Activated naive CD4-positive, alpha-beta T cell treated with anti-CD3 and anti-CD28 coated beads, Interleukin-2, amount 50 U/mL, for 72 hours (primary cell): ENCODE results near the gene SRCAP. TPM values are rescaled to one million over a fixed set of nuclear protein-coding genes. Genes with fewer than 3 reads are reported as not detected.

ENCODE experiments used
- ATAC-seq, 2 donors: fragments of 150-1000 bp; cut with Tn5 transposase; 2 replicates each; pipeline ENCODE4 v1.10.0; 2021; ENCODE audit warnings: mild to moderate bottlenecking in 2 of 2, moderate library complexity in 2 of 2
- DNase-seq, 2 donors: peaks; one replicate each; pipeline ENCODE4 v3.0.0; 2021 to 2022; ENCODE audit warnings: low spot score in 2 of 2
- H3K27ac Mint-ChIP-seq, 2 donors: one replicate each; pipeline ENCODE4 v1.8.0; 2022; ENCODE audit warnings: mild to moderate bottlenecking in 2 of 2, mixed read lengths in 2 of 2
- H3K36me3 Mint-ChIP-seq, 2 donors: one replicate each; pipeline ENCODE4 v1.8.0; 2022; ENCODE audit warnings: mixed read lengths in 2 of 2
- H3K9me3 Mint-ChIP-seq, 2 donors: one replicate each; pipeline ENCODE4 v1.8.0; 2022; ENCODE audit warnings: mixed read lengths in 2 of 2
- total RNA-seq, 2 donors: library from RNA; stranded (reverse); gene quantifications; one replicate each; pipeline ENCODE4 v1.2.3, GENCODE V29; 2022

The SRCAP gene
- total RNA-seq, 2 donors from 2014 or later, result 61.6 to 76.8 TPM

DNA sequence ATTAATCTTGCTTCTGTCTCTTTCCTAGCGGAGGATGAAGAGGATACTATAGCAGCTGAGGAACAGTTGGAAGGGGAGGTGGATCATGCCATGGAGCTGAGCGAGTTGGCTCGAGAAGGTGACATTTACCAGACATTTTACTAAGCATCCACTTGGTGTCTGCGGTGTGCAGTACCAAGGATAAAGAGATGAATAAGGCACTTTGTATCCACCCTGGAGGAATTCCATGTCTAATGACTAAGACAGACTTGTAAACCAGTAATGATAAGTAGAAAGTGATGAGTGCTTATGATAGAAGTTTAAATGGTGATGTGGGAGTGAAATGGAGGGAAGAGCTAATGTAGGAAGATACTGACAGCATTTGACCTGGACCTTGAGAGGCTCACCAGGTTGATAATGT lies 12.0 kb downstream of the SRCAP start:
- H3K36me3 Mint-ChIP-seq, result peaks cover 60 to 62% of the 10 kb centered on the region in 2 donors
- ATAC-seq, result no peak
- no peaks in the 10 kb centered on the region for H3K9me3 Mint-ChIP-seq
- peak overlapping the region in 1 of 2 donors; percentile 80 for H3K27ac Mint-ChIP-seq
- DNase-seq, result no peak

DNA sequence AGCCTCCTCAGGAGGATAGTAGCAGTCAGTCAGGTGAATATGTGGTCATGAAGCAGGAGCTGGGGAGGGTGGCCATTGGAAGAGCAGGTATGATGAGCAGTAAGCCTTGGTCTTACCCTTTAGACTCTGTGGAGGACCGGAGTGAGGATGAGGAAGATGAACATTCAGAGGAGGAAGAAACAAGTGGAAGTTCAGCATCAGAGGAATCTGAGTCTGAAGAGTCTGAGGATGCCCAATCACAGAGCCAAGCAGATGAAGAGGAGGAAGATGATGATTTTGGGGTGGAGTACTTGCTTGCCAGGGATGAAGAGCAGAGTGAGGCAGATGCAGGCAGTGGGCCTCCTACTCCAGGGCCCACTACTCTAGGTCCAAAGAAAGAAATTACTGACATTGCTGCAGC lies 12.7 kb downstream of the SRCAP start:
- Mint-ChIP-seq H3K36me3 (peaks cover 67 to 68% of the 10 kb centered on the region in 2 donors), H3K9me3 (no peaks in the 10 kb centered on the region), H3K27ac (peak overlapping the region in 1 of 2 donors; percentile 57)
- ATAC-seq (no peak), DNase-seq (no peak)

- H3K9me3 Mint-ChIP-seq, result no peaks in the 10 kb centered on the region
- peak overlapping the region; percentile 31 to 79 for H3K27ac Mint-ChIP-seq
- ATAC-seq, result peak; percentile 98 to 99
- DNase-seq, result peak in 1 of 2 donors; percentile 49
- H3K36me3 Mint-ChIP-seq, result peaks cover 48 to 54% of the 10 kb centered on the region in 2 donors
These were observed 16.9 kb downstream of the SRCAP start for GRCh38 chr16:30715750-30716445.

GRCh38 chr16:30720086-30720485 lies 21.1 kb downstream of the SRCAP start:
- H3K27ac Mint-ChIP-seq, result peak overlapping the region in 1 of 2 donors; percentile 85
- ATAC-seq, result no peak
- no peak for DNase-seq
- peaks cover 36 to 42% of the 10 kb centered on the region in 2 donors for H3K36me3 Mint-ChIP-seq
- H3K9me3 Mint-ChIP-seq, result no peaks in the 10 kb centered on the region

DNA sequence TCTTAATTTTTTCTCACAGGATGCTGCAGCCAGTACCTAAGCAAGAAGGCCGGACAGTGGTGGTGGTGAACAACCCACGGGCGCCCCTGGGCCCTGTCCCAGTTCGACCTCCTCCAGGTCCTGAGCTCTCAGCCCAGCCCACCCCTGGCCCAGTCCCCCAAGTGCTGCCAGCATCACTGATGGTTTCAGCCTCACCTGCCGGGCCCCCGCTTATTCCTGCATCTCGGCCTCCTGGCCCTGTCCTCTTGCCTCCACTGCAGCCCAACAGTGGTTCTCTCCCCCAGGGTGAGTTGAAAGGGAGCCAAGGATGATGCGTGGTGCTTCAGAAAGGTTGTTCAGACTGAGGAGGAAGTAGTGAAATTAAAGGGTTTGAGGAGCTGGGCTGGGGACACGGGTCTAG lies 21.7 kb downstream of the SRCAP start:
- Mint-ChIP-seq H3K36me3 (peaks cover 33 to 41% of the 10 kb centered on the region in 2 donors), H3K9me3 (no peaks in the 10 kb centered on the region), H3K27ac (peak overlapping the region in 1 of 2 donors; percentile 12)
- ATAC-seq (no peak), DNase-seq (no peak)

GRCh38 chr16:30721167-30721566 lies 22.2 kb downstream of the SRCAP start:
- peak overlapping the region in 1 of 2 donors; percentile 12 for H3K27ac Mint-ChIP-seq
- H3K36me3 Mint-ChIP-seq, result peaks cover 28 to 41% of the 10 kb centered on the region in 2 donors
- no peak for ATAC-seq
- no peaks in the 10 kb centered on the region for H3K9me3 Mint-ChIP-seq
- DNase-seq, result no peak

- ATAC-seq (no peak), DNase-seq (no peak)
- Mint-ChIP-seq H3K36me3 (peaks cover 24 to 39% of the 10 kb centered on the region in 2 donors), H3K27ac (peak overlapping the region; percentile 8 to 12), H3K9me3 (no peaks in the 10 kb centered on the region)
These were observed 22.6 kb downstream of the SRCAP start for GRCh38 chr16:30721606-30722005.

GRCh38 chr16:30722443-30722842 lies 23.5 kb downstream of the SRCAP start:
- ATAC-seq (no peak), DNase-seq (no peak)
- Mint-ChIP-seq H3K9me3 (no peaks in the 10 kb centered on the region), H3K27ac (peak overlapping the region; percentile 45 to 83), H3K36me3 (peaks cover 17 to 33% of the 10 kb centered on the region in 2 donors)

- no peak for ATAC-seq
- Mint-ChIP-seq H3K27ac (peak overlapping the region in 1 of 2 donors; percentile 83), H3K9me3 (no peaks in the 10 kb centered on the region), H3K36me3 (peaks cover 17 to 35% of the 10 kb centered on the region in 2 donors)
- no peak for DNase-seq
These were observed 23.9 kb downstream of the SRCAP start for GRCh38 chr16:30722916-30723315.

DNA sequence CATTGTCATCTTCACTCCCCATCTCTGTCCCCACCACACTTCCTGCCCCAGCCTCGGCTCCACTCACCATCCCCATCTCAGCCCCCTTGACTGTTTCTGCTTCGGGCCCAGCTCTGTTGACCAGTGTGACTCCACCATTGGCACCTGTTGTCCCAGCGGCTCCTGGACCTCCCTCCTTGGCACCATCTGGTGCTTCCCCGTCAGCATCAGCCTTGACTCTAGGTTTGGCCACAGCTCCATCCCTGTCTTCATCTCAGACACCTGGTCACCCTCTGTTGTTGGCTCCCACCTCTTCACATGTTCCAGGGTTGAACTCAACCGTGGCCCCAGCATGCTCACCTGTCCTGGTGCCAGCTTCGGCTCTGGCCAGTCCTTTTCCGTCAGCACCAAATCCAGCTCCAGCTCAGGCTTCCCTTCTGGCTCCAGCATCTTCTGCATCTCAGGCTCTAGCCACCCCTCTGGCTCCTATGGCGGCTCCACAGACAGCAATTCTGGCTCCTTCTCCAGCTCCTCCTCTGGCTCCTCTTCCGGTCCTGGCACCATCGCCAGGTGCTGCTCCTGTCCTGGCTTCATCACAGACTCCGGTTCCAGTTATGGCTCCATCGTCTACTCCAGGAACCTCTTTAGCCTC lies 24.9 kb downstream of the SRCAP start:
- no peak for ATAC-seq
- DNase-seq, result no peak
- peaks cover 17 to 39% of the 10 kb centered on the region in 2 donors for H3K36me3 Mint-ChIP-seq
- no peaks in the 10 kb centered on the region for H3K9me3 Mint-ChIP-seq
- H3K27ac Mint-ChIP-seq, result peak overlapping the region; percentile 16 to 83

DNA sequence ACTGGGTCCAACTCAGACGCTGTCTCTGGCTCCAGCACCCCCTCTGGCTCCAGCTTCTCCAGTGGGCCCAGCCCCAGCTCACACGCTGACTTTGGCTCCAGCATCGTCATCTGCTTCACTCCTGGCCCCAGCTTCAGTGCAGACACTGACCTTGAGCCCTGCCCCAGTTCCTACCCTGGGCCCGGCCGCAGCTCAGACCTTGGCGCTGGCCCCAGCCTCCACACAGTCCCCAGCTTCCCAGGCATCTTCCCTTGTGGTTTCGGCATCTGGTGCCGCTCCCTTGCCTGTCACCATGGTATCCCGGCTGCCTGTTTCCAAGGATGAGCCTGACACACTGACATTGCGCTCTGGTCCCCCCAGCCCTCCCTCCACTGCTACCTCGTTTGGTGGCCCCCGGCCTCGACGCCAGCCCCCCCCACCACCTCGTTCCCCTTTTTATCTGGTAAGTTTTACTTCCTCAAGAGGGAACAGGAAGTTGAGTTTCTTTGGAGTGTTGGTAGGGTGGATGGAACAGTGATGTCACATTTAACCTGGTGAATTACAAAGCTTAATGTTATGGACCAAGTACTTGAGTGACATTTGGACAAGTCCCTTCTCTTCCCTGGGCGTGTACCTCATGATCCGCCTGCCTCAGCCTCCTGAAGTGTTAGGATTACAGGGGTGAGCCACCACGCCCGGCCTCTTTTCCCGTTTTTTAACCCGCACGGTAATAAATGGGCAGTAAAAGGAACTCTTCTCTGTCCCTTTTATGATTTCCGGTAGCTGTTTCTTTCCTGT lies 25.9 kb downstream of the SRCAP start:
- no peak for DNase-seq
- H3K36me3 Mint-ChIP-seq, result peaks cover 17 to 45% of the 10 kb centered on the region in 2 donors
- ATAC-seq, result no peak
- peak overlapping the region; percentile 73 to 83 for H3K27ac Mint-ChIP-seq
- H3K9me3 Mint-ChIP-seq, result no peaks in the 10 kb centered on the region

DNA sequence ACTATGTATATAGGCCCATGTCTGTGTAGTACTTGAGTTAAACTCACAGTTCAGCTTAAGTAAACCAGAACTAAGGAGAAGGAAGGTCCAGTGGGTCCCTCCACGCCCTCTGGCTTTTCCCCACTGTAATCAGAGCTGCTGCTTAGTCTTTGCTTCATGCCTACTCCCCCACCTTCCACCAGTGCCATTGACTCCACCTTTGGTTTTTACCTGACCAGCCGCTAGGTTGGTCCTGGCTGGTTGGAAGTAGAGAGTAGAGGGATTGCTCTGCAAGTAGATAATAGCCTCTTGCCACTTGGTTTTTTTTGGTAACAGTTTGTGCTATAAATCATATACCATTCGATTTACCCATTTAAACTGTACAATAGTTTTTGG lies 26.4 kb downstream of the SRCAP start:
- Mint-ChIP-seq H3K27ac (peak overlapping the region; percentile 28 to 73), H3K36me3 (peaks cover 17 to 44% of the 10 kb centered on the region in 2 donors), H3K9me3 (no peaks in the 10 kb centered on the region)
- ATAC-seq, result no peak
- DNase-seq, result no peak

DNA sequence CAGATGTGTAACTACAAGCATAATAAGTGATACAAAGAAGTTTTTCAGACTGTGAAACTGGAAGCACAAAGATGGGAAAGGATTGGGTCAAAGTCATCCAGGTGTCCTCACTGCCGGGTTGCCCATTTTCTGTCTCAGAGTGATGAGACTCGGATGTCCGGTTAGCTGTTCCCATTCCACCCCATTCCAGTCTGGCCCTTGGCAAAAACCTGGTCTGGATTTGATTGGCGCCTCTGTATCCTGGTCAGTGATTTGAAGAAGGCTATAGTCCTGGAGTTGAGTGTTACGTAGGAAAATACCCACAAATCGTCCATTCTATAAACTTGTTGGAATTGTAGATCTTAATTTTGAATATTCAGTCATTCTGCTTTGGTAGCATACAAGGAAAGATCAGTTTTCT lies 29.4 kb downstream of the SRCAP start:
- DNase-seq, result no peak
- Mint-ChIP-seq H3K9me3 (no peaks in the 10 kb centered on the region), H3K27ac (peak overlapping the region in 1 of 2 donors; percentile 18), H3K36me3 (peaks cover 14 to 40% of the 10 kb centered on the region in 2 donors)
- ATAC-seq, result no peak

GRCh38 chr16:30728899-30729672 lies 30.1 kb downstream of the SRCAP start:
- Mint-ChIP-seq H3K9me3 (no peaks in the 10 kb centered on the region), H3K36me3 (peaks cover 11 to 32% of the 10 kb centered on the region in 2 donors), H3K27ac (no peak overlapping the region)
- DNase-seq, result no peak
- ATAC-seq, result no peak

DNA sequence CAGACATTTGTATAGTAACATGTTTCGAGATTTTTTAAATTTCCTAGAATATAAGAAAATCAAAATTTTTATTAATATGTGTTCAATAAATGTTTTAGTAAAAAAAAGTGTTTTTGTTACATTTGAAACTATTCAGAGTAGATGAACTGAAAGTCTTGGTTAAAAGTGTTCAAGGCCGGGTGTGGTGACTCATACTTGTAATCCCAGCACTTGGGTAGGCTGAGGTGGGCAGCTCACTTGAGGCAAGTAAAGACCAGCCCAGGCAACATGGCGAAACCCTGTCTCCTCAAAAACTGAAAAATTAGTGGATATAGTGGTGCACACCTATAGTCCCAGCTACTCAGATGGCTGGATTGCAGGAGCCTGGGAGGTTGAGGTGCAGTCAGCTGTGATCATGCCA lies 32.4 kb downstream of the SRCAP start:
- ATAC-seq, result peak; percentile 51 to 61

GRCh38 chr16:30736995-30737793 lies 38.2 kb downstream of the SRCAP start:
- no peak for DNase-seq
- no peaks in the 10 kb centered on the region for H3K9me3 Mint-ChIP-seq
- H3K27ac Mint-ChIP-seq, result peak overlapping the region; percentile 3 to 9
- peaks cover 17 to 20% of the 10 kb centered on the region in 2 donors for H3K36me3 Mint-ChIP-seq
- no peak for ATAC-seq

More for the DNA sequence above, 32.4 kb downstream of the SRCAP start:
- peaks cover 5 to 22% of the 10 kb centered on the region in 2 donors for H3K36me3 Mint-ChIP-seq
- no peak for DNase-seq
- H3K9me3 Mint-ChIP-seq, result no peaks in the 10 kb centered on the region
- H3K27ac Mint-ChIP-seq, result peak overlapping the region; percentile 29 to 35
